GM12878 (cell line): Measurements from ENCODE around the gene THRA. TPM values are rescaled to one million over a fixed set of nuclear protein-coding genes. Genes with fewer than 3 reads are reported as not detected.
A peak's percentile ranks its signal among the peaks of the same experiment; 100 is the strongest.

ENCODE experiments used
- DPF2 ChIP-seq: fragments of 450-650 bp; IDR thresholded peaks from 2 replicates; pipeline ENCODE4 v1.6.1; 2017; ENCODE audit warnings: mild to moderate bottlenecking
- EP300 ChIP-seq, 2 experiments: fragments of 150-350 bp in 1 of 2; IDR thresholded peaks; 2 replicates each; pipeline ENCODE4 v1.6.1; 2011 to 2012; ENCODE audit warnings: low read depth in 2 of 2, low read length in 2 of 2, borderline replicate concordance in 1 of 2, improper control_type of control experiment in 1 of 2, inconsistent platforms in 1 of 2; ENCODE audit not compliant: control insufficient read depth in 1 of 2
- HDGF ChIP-seq: fragments of 450-650 bp; IDR thresholded peaks from 2 replicates; pipeline ENCODE4 v1.6.1; 2016; ENCODE audit warnings: antibody characterized with exemption
- MTA3 ChIP-seq: IDR thresholded peaks from 2 replicates; pipeline ENCODE4 v1.6.1; 2012; ENCODE audit warnings: low read length, inconsistent platforms, borderline replicate concordance
- NBN ChIP-seq: fragments of 450-650 bp; IDR thresholded peaks from 2 replicates; pipeline ENCODE4 v1.6.1; 2016
- NR2F1 ChIP-seq: fragments of 450-650 bp; conservative IDR thresholded peaks from 2 replicates; pipeline ENCODE4 v1.6.1; 2017; ENCODE audit warnings: mild to moderate bottlenecking
- RB1 ChIP-seq: fragments of 450-650 bp; formaldehyde crosslinking; IDR thresholded peaks from 2 replicates; pipeline ENCODE4 v1.6.1; 2017; ENCODE audit warnings: mild to moderate bottlenecking, borderline replicate concordance
- RUNX3 ChIP-seq: IDR thresholded peaks from 2 replicates; pipeline ENCODE4 v1.6.1; 2012; ENCODE audit warnings: low read length, inconsistent platforms
- WRNIP1 ChIP-seq: IDR thresholded peaks from 2 replicates; pipeline ENCODE4 v1.6.1; 2011; ENCODE audit warnings: low read depth, low read length, improper control_type of control experiment, borderline replicate concordance
- ZNF592 ChIP-seq: fragments of 450-650 bp; IDR thresholded peaks from 2 replicates; pipeline ENCODE4 v1.6.1; 2017; ENCODE audit warnings: mild to moderate bottlenecking, moderate library complexity
- polyA plus RNA-seq, 11 experiments: library from polyadenylated mRNA; depleted of rRNA in 4 of 11; unstranded in 6 of 11; stranded (reverse) in 5 of 11; fragments of >200 nt; fragmentation: Nextera tagmentation in 4 of 11; fragmentation: Illumina TruSeq in 1 of 11; extraction: Ambion mirVana in 4 of 11; extraction: Trizol in 1 of 11; gene quantifications; 1 replicate in 1 of 11; 2 replicates in 10 of 11; pipeline versions ENCODE4 v1.2.1 to v1.2.3, GENCODE V29; 2011 to 2016; ENCODE audit warnings: inconsistent platforms in 2 of 11, missing spikeins in 2 of 11, low read depth in 1 of 11
- total RNA-seq, 4 experiments: library from RNA; depleted of rRNA in 3 of 4; stranded (reverse); fragments of >200 nt in 3 of 4; fragmentation: Illumina TruSeq in 1 of 4; extraction: Trizol in 1 of 4; gene quantifications; 2 replicates each; pipeline versions ENCODE4 v1.2.1 to v1.2.3, GENCODE V29; 2013 to 2021
- TF ChIP-seq, protein P1 (sequence below): fragments of 450-650 bp; IDR thresholded peaks from 2 replicates; pipeline ENCODE4 v1.6.1; 2016; ENCODE audit warnings: mild to moderate bottlenecking
- TF ChIP-seq, protein P2 (sequence below): fragments of 450-650 bp; IDR thresholded peaks from 2 replicates; pipeline ENCODE4 v1.6.1; 2017; ENCODE audit warnings: mild to moderate bottlenecking, low read depth, inconsistent platforms; ENCODE audit not compliant: poor library complexity, severe bottlenecking
- TF ChIP-seq, protein P3 (sequence below), 3 experiments: IDR thresholded peaks in 2 of 3; conservative IDR thresholded peaks in 1 of 3; 2 replicates each; pipeline ENCODE4 v1.5.1; 2011; ENCODE audit warnings: low read depth in 3 of 3, low read length in 3 of 3, mild to moderate bottlenecking in 3 of 3, control low read depth in 2 of 3, moderate library complexity in 2 of 3, inconsistent platforms in 1 of 3, mixed read lengths in 1 of 3; ENCODE audit not compliant: control insufficient read depth in 2 of 3, insufficient read depth in 1 of 3; ENCODE audit errors: extremely low read depth in 1 of 3

THRA gene
- total and polyA plus RNA-seq, 10 of the 15 experiments (the other 5 are each of a cell fraction or from before 2014, with no cell fraction given): 0.03 to 2.0 (median 0.64) TPM

DNA sequence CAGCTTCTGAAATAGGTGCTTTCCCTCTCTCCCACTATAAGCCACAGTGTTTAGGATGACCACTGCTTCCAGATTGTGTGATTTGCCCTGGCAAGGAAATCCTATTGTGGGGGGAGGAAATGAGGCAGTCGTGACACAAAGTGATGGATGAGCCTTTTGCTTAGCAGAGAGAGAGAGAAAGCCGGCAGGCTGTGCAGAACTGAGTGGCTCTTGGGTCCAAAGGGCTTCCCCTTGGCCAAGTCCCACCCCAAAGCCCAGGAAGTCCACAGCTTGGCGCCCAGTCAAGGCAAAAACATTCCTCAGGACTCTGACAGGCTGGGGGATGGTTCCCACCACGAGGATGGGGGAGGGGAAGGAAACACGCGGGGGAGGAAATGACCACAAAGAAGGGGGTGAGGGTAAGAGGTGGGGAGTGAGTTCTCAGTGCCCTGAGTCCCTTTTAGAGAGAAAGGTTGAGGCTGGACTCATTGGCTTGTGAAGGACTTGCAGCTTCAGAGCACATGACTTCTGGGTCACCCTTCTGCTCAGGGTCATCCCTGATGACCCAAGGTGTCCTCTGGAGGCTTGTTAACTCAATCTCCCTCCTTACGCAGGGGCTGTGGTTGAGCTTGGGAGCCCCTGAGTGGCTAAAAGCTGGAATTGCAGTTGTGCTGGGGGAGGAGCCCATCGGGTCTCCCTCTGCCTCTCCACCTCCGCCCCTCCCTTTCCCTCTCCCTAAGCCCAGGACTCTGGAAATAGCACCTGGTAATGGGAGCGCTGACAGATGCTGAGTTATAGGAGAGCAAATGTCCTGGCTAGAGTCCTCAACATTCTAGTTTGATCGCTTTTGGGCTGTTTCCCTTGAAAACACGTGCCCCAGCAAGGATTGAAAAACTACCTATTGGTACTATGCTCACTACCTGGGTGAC lies 48.7 kb downstream of the THRA start (continued):
- TF ChIP-seq, protein P1, sequence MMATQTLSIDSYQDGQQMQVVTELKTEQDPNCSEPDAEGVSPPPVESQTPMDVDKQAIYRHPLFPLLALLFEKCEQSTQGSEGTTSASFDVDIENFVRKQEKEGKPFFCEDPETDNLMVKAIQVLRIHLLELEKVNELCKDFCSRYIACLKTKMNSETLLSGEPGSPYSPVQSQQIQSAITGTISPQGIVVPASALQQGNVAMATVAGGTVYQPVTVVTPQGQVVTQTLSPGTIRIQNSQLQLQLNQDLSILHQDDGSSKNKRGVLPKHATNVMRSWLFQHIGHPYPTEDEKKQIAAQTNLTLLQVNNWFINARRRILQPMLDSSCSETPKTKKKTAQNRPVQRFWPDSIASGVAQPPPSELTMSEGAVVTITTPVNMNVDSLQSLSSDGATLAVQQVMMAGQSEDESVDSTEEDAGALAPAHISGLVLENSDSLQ: peak; percentile 78
- TF ChIP-seq EP300 (IDR thresholded peaks at IDR 0.05; ENCODE audit: borderline replicate concordance in 1 of 2, control insufficient read depth in 1 of 2, low read depth in 2 of 2, low read length in 2 of 2): 0 out of 4 replicates have a peak, but pooled peaks have one; percentile 27 to 33
- peak; percentile 90 for TF ChIP-seq HDGF
- peak; percentile 52; the same call in 1 of the 2 replicates for TF ChIP-seq RB1
- TF ChIP-seq MTA3: no peak
- TF ChIP-seq NBN: peak; percentile 90
- TF ChIP-seq ZNF592: no peak
- peak; percentile 88 for TF ChIP-seq RUNX3
- TF ChIP-seq, protein P2, sequence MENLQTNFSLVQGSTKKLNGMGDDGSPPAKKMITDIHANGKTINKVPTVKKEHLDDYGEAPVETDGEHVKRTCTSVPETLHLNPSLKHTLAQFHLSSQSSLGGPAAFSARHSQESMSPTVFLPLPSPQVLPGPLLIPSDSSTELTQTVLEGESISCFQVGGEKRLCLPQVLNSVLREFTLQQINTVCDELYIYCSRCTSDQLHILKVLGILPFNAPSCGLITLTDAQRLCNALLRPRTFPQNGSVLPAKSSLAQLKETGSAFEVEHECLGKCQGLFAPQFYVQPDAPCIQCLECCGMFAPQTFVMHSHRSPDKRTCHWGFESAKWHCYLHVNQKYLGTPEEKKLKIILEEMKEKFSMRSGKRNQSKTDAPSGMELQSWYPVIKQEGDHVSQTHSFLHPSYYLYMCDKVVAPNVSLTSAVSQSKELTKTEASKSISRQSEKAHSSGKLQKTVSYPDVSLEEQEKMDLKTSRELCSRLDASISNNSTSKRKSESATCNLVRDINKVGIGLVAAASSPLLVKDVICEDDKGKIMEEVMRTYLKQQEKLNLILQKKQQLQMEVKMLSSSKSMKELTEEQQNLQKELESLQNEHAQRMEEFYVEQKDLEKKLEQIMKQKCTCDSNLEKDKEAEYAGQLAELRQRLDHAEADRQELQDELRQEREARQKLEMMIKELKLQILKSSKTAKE: peak; percentile 56
- peak; percentile 96 for TF ChIP-seq NR2F1
- 0 out of 2 replicates have a peak, but pooled peaks have one; percentile 59 for TF ChIP-seq WRNIP1
- TF ChIP-seq, protein P3, sequence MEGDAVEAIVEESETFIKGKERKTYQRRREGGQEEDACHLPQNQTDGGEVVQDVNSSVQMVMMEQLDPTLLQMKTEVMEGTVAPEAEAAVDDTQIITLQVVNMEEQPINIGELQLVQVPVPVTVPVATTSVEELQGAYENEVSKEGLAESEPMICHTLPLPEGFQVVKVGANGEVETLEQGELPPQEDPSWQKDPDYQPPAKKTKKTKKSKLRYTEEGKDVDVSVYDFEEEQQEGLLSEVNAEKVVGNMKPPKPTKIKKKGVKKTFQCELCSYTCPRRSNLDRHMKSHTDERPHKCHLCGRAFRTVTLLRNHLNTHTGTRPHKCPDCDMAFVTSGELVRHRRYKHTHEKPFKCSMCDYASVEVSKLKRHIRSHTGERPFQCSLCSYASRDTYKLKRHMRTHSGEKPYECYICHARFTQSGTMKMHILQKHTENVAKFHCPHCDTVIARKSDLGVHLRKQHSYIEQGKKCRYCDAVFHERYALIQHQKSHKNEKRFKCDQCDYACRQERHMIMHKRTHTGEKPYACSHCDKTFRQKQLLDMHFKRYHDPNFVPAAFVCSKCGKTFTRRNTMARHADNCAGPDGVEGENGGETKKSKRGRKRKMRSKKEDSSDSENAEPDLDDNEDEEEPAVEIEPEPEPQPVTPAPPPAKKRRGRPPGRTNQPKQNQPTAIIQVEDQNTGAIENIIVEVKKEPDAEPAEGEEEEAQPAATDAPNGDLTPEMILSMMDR (IDR thresholded peaks at IDR 0.05 in 2 of 3, conservative IDR thresholded peaks at IDR 0.05 in 1 of 3; ENCODE audit: control insufficient read depth in 2 of 3, extremely low read depth in 1 of 3, insufficient read depth in 1 of 3, low read depth in 3 of 3, low read length in 3 of 3): peak; percentile 78 to 96 (median 84)
- TF ChIP-seq DPF2: peak; percentile 61; the same call in 1 of the 2 replicates
